Stimulated activated CD4-positive, alpha-beta T cell treated with anti-CD3 and anti-CD28 coated beads, TNF-alpha, amount 100 ng/mL, for 48 hours (primary cell): ENCODE results near the gene ELL.

Experiments
- DNase-seq, 3 donors: peaks; one replicate each; pipeline ENCODE4 v3.0.0-alpha.2; 2020; ENCODE audit warnings: low read depth in 3 of 3

Gene ELL

GRCh38 chr19:18397242-18398202 lies 124.3 kb downstream of the ELL start, which contains the start of gene LRRC25:
TSS of gene LRRC25 (minus strand) at chr19:18397622. CDS start at chr19:18396963, 659 bp downstream.
- no peak for DNase-seq

DNA sequence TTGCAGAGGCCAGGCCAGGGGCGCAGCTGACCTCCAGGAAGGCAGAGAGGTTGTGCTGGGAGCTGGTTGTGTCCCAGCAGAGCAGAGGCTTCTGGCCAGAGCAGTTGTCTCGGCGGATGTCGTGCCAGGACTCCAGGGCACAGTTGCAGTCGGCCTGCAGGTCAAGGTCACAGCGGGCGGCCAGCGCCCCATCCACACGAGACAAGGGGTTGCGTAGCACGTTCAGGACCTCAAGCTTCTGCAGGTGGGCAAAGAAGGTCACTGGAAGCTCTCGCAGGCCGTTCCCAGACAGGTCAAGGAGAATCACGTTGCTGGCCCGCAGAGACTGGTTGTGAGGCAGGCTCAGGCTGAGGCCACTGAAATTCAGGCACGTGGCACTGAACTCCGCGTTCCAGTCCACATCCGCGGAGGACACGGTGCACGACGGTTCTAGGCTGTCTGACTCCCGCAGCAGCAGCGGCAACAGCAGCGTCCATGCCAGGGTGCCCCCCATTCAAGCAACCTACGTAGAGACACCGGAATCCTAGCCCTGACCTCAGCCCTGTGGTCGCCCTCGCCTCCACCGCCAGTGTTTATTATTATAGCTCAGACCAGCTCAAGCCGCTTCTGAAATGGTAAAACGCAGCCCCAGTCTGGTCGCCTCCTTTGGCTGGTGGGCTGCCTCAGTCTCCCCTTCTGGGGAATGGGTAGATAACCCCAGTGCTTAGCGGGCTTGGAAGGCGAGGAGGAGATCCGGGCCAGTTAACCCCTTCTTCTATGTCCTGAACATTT lies 125.2 kb downstream of the ELL start:
- no peak for DNase-seq

DNA sequence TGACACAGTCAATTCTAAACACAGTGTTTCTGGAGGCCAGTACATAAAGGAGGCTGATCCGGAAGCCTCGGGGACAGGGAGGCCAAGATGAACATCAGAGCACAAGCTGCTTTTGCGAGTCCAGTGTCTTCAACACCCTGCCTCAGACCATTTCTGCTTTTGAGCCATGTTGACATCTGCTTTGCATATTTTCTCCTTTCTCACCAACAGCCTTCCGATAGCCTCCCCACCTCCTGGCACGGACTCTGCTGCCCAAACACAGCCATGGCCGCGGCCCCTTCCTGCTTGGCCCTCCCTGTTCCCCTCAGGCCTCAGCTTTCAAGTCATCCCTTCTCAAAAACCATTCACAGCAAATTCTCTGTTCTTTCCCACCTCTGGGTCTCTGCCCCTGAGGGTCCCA lies 128.0 kb downstream of the ELL start:
- no peak for DNase-seq

DNA sequence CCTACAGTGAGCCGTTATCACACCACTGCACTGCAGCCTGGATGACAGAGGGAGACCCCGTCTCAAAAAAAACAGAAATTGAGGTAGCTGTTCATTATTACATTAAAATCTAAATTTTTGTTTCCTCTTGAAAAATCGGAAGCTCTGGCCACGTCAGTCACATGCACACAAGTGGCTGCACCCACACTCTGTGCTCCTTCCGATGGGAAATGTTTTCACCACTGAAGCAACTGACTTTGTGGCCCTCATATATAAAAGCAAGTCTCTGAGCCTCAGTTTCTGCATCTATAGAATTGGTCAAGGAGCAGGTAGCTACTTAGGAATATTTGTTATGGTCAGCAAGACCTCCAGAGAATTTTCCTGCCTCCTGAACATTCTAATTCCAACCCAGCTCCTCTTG lies 128.9 kb downstream of the ELL start:
- DNase-seq, result no peak
